ENCODE data around the gene ELMO3.

Gene ELMO3

GRCh38 chr16:67244387-67245185 lies 45.7 kb downstream of the ELMO3 start:
- no peak for DNase-seq

- DNase-seq, result no peak
Measured at GRCh38 chr16:67245186-67245585, 46.3 kb downstream of the ELMO3 start.

GRCh38 chr16:67245674-67246080 lies 46.7 kb downstream of the ELMO3 start:
- DNase-seq, result peak; percentile 33

- DNase-seq, result peak; percentile 54
Measured at GRCh38 chr16:67246081-67246755, 47.3 kb downstream of the ELMO3 start.

GRCh38 chr16:67246756-67247191 lies 47.8 kb downstream of the ELMO3 start:
- peak; percentile 92 for DNase-seq

GRCh38 chr16:67247192-67248072 lies 48.5 kb downstream of the ELMO3 start, which contains the start of gene FHOD1:
Gene FHOD1, minus strand, starts transcription at chr16:67247481. Its CDS starts 71 bp downstream, at chr16:67247410.
- peak; percentile 82 for DNase-seq

- DNase-seq, result no peak
Measured at GRCh38 chr16:67248073-67248400, 49.1 kb downstream of the ELMO3 start.

- DNase-seq, result peak; percentile 37
Measured at GRCh38 chr16:67248401-67249177, 49.7 kb downstream of the ELMO3 start, which contains the start of gene SLC9A5. Gene SLC9A5, plus strand, starts transcription at chr16:67248979. Its CDS starts 36 bp downstream, at chr16:67249015.

- peak; percentile 6 for DNase-seq
Measured at GRCh38 chr16:67249178-67250044, 50.5 kb downstream of the ELMO3 start.

GRCh38 chr16:67250045-67250327 lies 51.1 kb downstream of the ELMO3 start:
- no peak for DNase-seq

GRCh38 chr16:67252609-67253497 lies 53.9 kb downstream of the ELMO3 start:
- no peak for DNase-seq

All from NCI-H146 (cell line).